ENCODE measurements around the gene BET1.

The BET1 gene

GRCh38 chr7:93980744-93981479 lies 23.2 kb downstream of the BET1 start:
- Histone ChIP-seq H3K9me3 (ENCODE audit: severe bottlenecking) (no peaks in the 10 kb centered on the region), H3K4me1 (ENCODE audit: insufficient read depth, poor library complexity, severe bottlenecking) (no peaks in the 10 kb centered on the region), H3K36me3 (ENCODE audit: low read depth) (no peaks in the 10 kb centered on the region), H3K27ac (ENCODE audit: poor library complexity, severe bottlenecking) (no peak overlapping the region), H3K27me3 (ENCODE audit: insufficient read depth, poor library complexity, severe bottlenecking) (no peaks in the 10 kb centered on the region), H3K4me3 (ENCODE audit: severe bottlenecking) (no peak overlapping the region)
- ATAC-seq (ENCODE audit: low read depth) (no peak), DNase-seq (ENCODE audit: low spot score) (no peak)
- TF ChIP-seq CTCF (IDR thresholded peaks at IDR 0.05; ENCODE audit: poor library complexity, severe bottlenecking) = no peak

GRCh38 chr7:93977211-93977950 lies 26.8 kb downstream of the BET1 start:
- Histone ChIP-seq H3K27ac (ENCODE audit: poor library complexity, severe bottlenecking) (no peak overlapping the region), H3K36me3 (ENCODE audit: low read depth) (no peaks in the 10 kb centered on the region), H3K27me3 (ENCODE audit: insufficient read depth, poor library complexity, severe bottlenecking) (no peaks in the 10 kb centered on the region), H3K4me1 (ENCODE audit: insufficient read depth, poor library complexity, severe bottlenecking) (no peaks in the 10 kb centered on the region), H3K9me3 (ENCODE audit: severe bottlenecking) (no peaks in the 10 kb centered on the region), H3K4me3 (ENCODE audit: severe bottlenecking) (no peak overlapping the region)
- no peak for ATAC-seq (ENCODE audit: low read depth)
- no peak for TF ChIP-seq CTCF (IDR thresholded peaks at IDR 0.05; ENCODE audit: poor library complexity, severe bottlenecking)
- DNase-seq (ENCODE audit: low spot score) = no peak

GRCh38 chr7:93973134-93973533 lies 31.0 kb downstream of the BET1 start:
- ATAC-seq (ENCODE audit: low read depth) (no peak), DNase-seq (ENCODE audit: low spot score) (no peak)
- Histone ChIP-seq H3K4me3 (ENCODE audit: severe bottlenecking) (no peak overlapping the region), H3K27me3 (ENCODE audit: insufficient read depth, poor library complexity, severe bottlenecking) (no peaks in the 10 kb centered on the region), H3K36me3 (ENCODE audit: low read depth) (no peaks in the 10 kb centered on the region), H3K9me3 (ENCODE audit: severe bottlenecking) (no peaks in the 10 kb centered on the region), H3K4me1 (ENCODE audit: insufficient read depth, poor library complexity, severe bottlenecking) (no peaks in the 10 kb centered on the region), H3K27ac (ENCODE audit: poor library complexity, severe bottlenecking) (no peak overlapping the region)
- TF ChIP-seq CTCF (IDR thresholded peaks at IDR 0.05; ENCODE audit: poor library complexity, severe bottlenecking) = no peak

- no peaks in the 10 kb centered on the region for H3K4me1 ChIP-seq (ENCODE audit: insufficient read depth, poor library complexity, severe bottlenecking)
- no peak for TF ChIP-seq CTCF (IDR thresholded peaks at IDR 0.05; ENCODE audit: poor library complexity, severe bottlenecking)
- no peak overlapping the region for H3K27ac ChIP-seq (ENCODE audit: poor library complexity, severe bottlenecking)
- H3K9me3 ChIP-seq (ENCODE audit: severe bottlenecking) = no peaks in the 10 kb centered on the region
- H3K27me3 ChIP-seq (ENCODE audit: insufficient read depth, poor library complexity, severe bottlenecking) = no peaks in the 10 kb centered on the region
- H3K4me3 ChIP-seq (ENCODE audit: severe bottlenecking) = no peak overlapping the region
- no peaks in the 10 kb centered on the region for H3K36me3 ChIP-seq (ENCODE audit: low read depth)
- ATAC-seq (ENCODE audit: low read depth) = no peak
- DNase-seq (ENCODE audit: low spot score) = no peak
These were observed 32.0 kb downstream of the BET1 start for GRCh38 chr7:93972029-93972725.
